Parathyroid adenoma (tissue), 2 donors: ENCODE data around the gene GRB7.

Experiments
- H2AFZ ChIP-seq: fragments of 300-600 bp; sonication (generic); one replicate; pipeline ENCODE4 v1.7.0; 2017; ENCODE audit warnings: antibody characterized with exemption, mild to moderate bottlenecking
- H3K27ac ChIP-seq: fragments of 300-600 bp; sonication (generic); one replicate; pipeline ENCODE4 v1.7.0; 2017
- H3K27me3 ChIP-seq: fragments of 300-600 bp; sonication (generic); one replicate; pipeline ENCODE4 v1.7.0; 2017; ENCODE audit warnings: low read length; ENCODE audit not compliant: control insufficient read depth, insufficient read depth
- H3K36me3 ChIP-seq: fragments of 300-600 bp; sonication (generic); one replicate; pipeline ENCODE4 v1.7.0; 2017; ENCODE audit warnings: low read length; ENCODE audit not compliant: control insufficient read depth, insufficient read depth
- H3K4me1 ChIP-seq: fragments of 300-600 bp; sonication (generic); one replicate; pipeline ENCODE4 v1.7.0; 2017; ENCODE audit warnings: control low read depth
- H3K4me2 ChIP-seq: fragments of 300-600 bp; sonication (generic); one replicate; pipeline ENCODE4 v1.7.0; 2017; ENCODE audit warnings: low read length
- H3K4me3 ChIP-seq: fragments of 300-600 bp; sonication (generic); one replicate; pipeline ENCODE4 v1.7.0; 2017; ENCODE audit warnings: low read depth, low read length
- H3K79me2 ChIP-seq: fragments of 300-600 bp; sonication (generic); one replicate; pipeline ENCODE4 v1.7.0; 2017; ENCODE audit warnings: control low read depth
- H3K9ac ChIP-seq: fragments of 300-600 bp; sonication (generic); one replicate; pipeline ENCODE4 v1.7.0; 2017; ENCODE audit warnings: mild to moderate bottlenecking
- H3K9me3 ChIP-seq: fragments of 300-600 bp; sonication (generic); one replicate; pipeline ENCODE4 v1.7.0; 2017; ENCODE audit warnings: low read length; ENCODE audit not compliant: control insufficient read depth
- CTCF ChIP-seq: fragments of 300-600 bp; sonication (generic); IDR thresholded peaks from one replicate; pipeline ENCODE4 v1.7.0; 2017; ENCODE audit warnings: antibody characterized with exemption, mild to moderate bottlenecking
- donor health status: primary hyperparathyroidism.

GRB7 gene

GRCh38 chr17:39765175-39765574, 27.4 kb downstream of the GRB7 start:
- Histone ChIP-seq H3K79me2 (no peaks in the 10 kb centered on the region), H3K9me3 (no peaks in the 10 kb centered on the region)
- TF ChIP-seq CTCF: no peak

GRCh38 chr17:39765766-39766165, 28.0 kb downstream of the GRB7 start:
- Histone ChIP-seq H3K9me3 (no peaks in the 10 kb centered on the region), H3K27ac (no peak overlapping the region), H3K27me3 (no peaks in the 10 kb centered on the region), H3K4me2 (no peak overlapping the region), H3K9ac (no peak overlapping the region), H2AFZ (no peak overlapping the region), H3K4me1 (peaks cover 8% of the 10 kb centered on the region), H3K36me3 (no peaks in the 10 kb centered on the region), H3K79me2 (no peaks in the 10 kb centered on the region), H3K4me3 (no peak overlapping the region)
- TF ChIP-seq CTCF: no peak

More at GRCh38 chr17:39765175-39765574, 27.4 kb downstream of the GRB7 start:
- no peak overlapping the region for H2AFZ ChIP-seq
- no peak overlapping the region for H3K4me2 ChIP-seq
- H3K27me3 ChIP-seq: no peaks in the 10 kb centered on the region
- no peak overlapping the region for H3K27ac ChIP-seq
- no peaks in the 10 kb centered on the region for H3K36me3 ChIP-seq
- H3K4me1 ChIP-seq: peaks cover 6% of the 10 kb centered on the region
- H3K4me3 ChIP-seq: no peak overlapping the region
- H3K9ac ChIP-seq: no peak overlapping the region

GRCh38 chr17:39767147-39767546, 29.4 kb downstream of the GRB7 start:
- Histone ChIP-seq H3K27me3 (no peaks in the 10 kb centered on the region), H3K4me1 (peaks cover 8% of the 10 kb centered on the region), H3K4me3 (no peak overlapping the region), H3K27ac (no peak overlapping the region), H3K9me3 (no peaks in the 10 kb centered on the region), H3K4me2 (no peak overlapping the region), H3K36me3 (no peaks in the 10 kb centered on the region), H3K9ac (no peak overlapping the region), H2AFZ (no peak overlapping the region), H3K79me2 (no peaks in the 10 kb centered on the region)
- no peak for TF ChIP-seq CTCF

GRCh38 chr17:39769974-39770587, 32.3 kb downstream of the GRB7 start:
- Histone ChIP-seq H3K36me3 (no peaks in the 10 kb centered on the region), H3K4me2 (peak overlapping the region; percentile 52), H3K79me2 (no peaks in the 10 kb centered on the region), H3K4me3 (peak overlapping the region; percentile 13), H3K27ac (no peak overlapping the region), H3K27me3 (no peaks in the 10 kb centered on the region), H2AFZ (no peak overlapping the region), H3K9ac (no peak overlapping the region), H3K4me1 (peaks cover 8% of the 10 kb centered on the region), H3K9me3 (no peaks in the 10 kb centered on the region)
- no peak for TF ChIP-seq CTCF

- Histone ChIP-seq H3K36me3 (no peaks in the 10 kb centered on the region), H3K79me2 (no peaks in the 10 kb centered on the region), H2AFZ (no peak overlapping the region), H3K27ac (no peak overlapping the region), H3K4me1 (peaks cover 8% of the 10 kb centered on the region), H3K27me3 (no peaks in the 10 kb centered on the region), H3K4me2 (no peak overlapping the region), H3K9me3 (no peaks in the 10 kb centered on the region), H3K9ac (no peak overlapping the region), H3K4me3 (no peak overlapping the region)
- no peak for TF ChIP-seq CTCF
Observed at GRCh38 chr17:39772415-39772814, 34.7 kb downstream of the GRB7 start.
